ENCODE data around the gene PLXNA1. TPM values are rescaled to one million over a fixed set of nuclear protein-coding genes. Genes with fewer than 3 reads are reported as not detected.

The PLXNA1 gene
- total RNA-seq, 1 donor = 107 TPM

- peak; percentile 42 for DNase-seq (ENCODE audit: insufficient read length, low spot score, missing footprints)
- no peaks in the 10 kb centered on the region for H3K36me3 ChIP-seq (ENCODE audit: insufficient read depth, low read length)
- no peak overlapping the region for H3K27ac ChIP-seq (ENCODE audit: low read depth, low read length)
- peaks cover 20% of the 10 kb centered on the region for H3K4me1 ChIP-seq (ENCODE audit: insufficient read depth, low read length)
- no peaks in the 10 kb centered on the region for H4K20me1 ChIP-seq (ENCODE audit: insufficient read depth, low read length)
- TF ChIP-seq, protein P1, sequence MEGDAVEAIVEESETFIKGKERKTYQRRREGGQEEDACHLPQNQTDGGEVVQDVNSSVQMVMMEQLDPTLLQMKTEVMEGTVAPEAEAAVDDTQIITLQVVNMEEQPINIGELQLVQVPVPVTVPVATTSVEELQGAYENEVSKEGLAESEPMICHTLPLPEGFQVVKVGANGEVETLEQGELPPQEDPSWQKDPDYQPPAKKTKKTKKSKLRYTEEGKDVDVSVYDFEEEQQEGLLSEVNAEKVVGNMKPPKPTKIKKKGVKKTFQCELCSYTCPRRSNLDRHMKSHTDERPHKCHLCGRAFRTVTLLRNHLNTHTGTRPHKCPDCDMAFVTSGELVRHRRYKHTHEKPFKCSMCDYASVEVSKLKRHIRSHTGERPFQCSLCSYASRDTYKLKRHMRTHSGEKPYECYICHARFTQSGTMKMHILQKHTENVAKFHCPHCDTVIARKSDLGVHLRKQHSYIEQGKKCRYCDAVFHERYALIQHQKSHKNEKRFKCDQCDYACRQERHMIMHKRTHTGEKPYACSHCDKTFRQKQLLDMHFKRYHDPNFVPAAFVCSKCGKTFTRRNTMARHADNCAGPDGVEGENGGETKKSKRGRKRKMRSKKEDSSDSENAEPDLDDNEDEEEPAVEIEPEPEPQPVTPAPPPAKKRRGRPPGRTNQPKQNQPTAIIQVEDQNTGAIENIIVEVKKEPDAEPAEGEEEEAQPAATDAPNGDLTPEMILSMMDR (IDR thresholded peaks at IDR 0.05; ENCODE audit: extremely low read depth, low read depth, low read length) = no peak
- H3K27me3 ChIP-seq (ENCODE audit: insufficient read depth, low read length) = no peaks in the 10 kb centered on the region
- H3K79me2 ChIP-seq (ENCODE audit: insufficient read depth, low read length) = no peaks in the 10 kb centered on the region
- H3K4me3 ChIP-seq (ENCODE audit: insufficient read depth, low read length) = no peak overlapping the region
- no peaks in the 10 kb centered on the region for H3K9me3 ChIP-seq (ENCODE audit: low read depth, low read length)
- H2AFZ ChIP-seq (ENCODE audit: low read length) = no peak overlapping the region
- H3K4me2 ChIP-seq (ENCODE audit: insufficient read depth, low read length) = no peak overlapping the region
These were observed 25.9 kb upstream of the PLXNA1 start for GRCh38 chr3:126956866-126957650.

GRCh38 chr3:126957776-126958637 is 24.9 kb upstream of the PLXNA1 start:
- Histone ChIP-seq H3K27ac (ENCODE audit: low read depth, low read length) (no peak overlapping the region), H3K79me2 (ENCODE audit: insufficient read depth, low read length) (no peaks in the 10 kb centered on the region), H3K4me2 (ENCODE audit: insufficient read depth, low read length) (no peak overlapping the region), H3K9me3 (ENCODE audit: low read depth, low read length) (no peaks in the 10 kb centered on the region), H3K4me3 (ENCODE audit: insufficient read depth, low read length) (no peak overlapping the region), H2AFZ (ENCODE audit: low read length) (no peak overlapping the region), H4K20me1 (ENCODE audit: insufficient read depth, low read length) (no peaks in the 10 kb centered on the region), H3K27me3 (ENCODE audit: insufficient read depth, low read length) (no peaks in the 10 kb centered on the region), H3K36me3 (ENCODE audit: insufficient read depth, low read length) (no peaks in the 10 kb centered on the region), H3K4me1 (ENCODE audit: insufficient read depth, low read length) (peaks cover 20% of the 10 kb centered on the region)
- DNase-seq (ENCODE audit: insufficient read length, low spot score, missing footprints) = peak; percentile 74
- TF ChIP-seq, protein P1 (IDR thresholded peaks at IDR 0.05; ENCODE audit: extremely low read depth, low read depth, low read length) = no peak

DNA sequence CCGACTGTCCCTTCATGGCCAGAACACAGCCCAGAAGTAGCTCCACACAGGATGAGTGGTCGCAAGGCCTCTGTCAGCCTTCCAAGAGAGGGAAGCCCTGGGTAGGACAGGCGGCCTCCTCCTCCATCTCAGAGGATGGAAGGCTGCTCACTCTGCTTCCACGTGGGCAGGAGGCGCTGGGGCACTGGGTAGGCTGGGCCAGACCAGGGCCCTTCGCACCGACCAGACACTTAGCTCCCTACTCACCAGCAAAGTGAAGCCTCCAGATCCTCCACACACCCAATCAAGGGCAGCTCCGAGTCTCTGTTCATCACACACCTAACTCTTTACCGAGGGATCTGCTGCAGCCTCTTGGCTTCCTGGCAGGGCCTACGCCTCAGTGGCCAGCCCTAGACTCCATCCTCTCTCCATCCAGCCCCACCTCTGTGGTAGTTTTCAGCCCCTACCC is 24.3 kb upstream of the PLXNA1 start:
- Histone ChIP-seq H3K27me3 (ENCODE audit: insufficient read depth, low read length) (no peaks in the 10 kb centered on the region), H3K9me3 (ENCODE audit: low read depth, low read length) (no peaks in the 10 kb centered on the region), H3K79me2 (ENCODE audit: insufficient read depth, low read length) (no peaks in the 10 kb centered on the region), H3K4me1 (ENCODE audit: insufficient read depth, low read length) (peaks cover 20% of the 10 kb centered on the region), H3K4me2 (ENCODE audit: insufficient read depth, low read length) (no peak overlapping the region), H3K27ac (ENCODE audit: low read depth, low read length) (no peak overlapping the region), H2AFZ (ENCODE audit: low read length) (no peak overlapping the region), H3K4me3 (ENCODE audit: insufficient read depth, low read length) (no peak overlapping the region), H3K36me3 (ENCODE audit: insufficient read depth, low read length) (no peaks in the 10 kb centered on the region), H4K20me1 (ENCODE audit: insufficient read depth, low read length) (no peaks in the 10 kb centered on the region)
- TF ChIP-seq, protein P1 (IDR thresholded peaks at IDR 0.05; ENCODE audit: extremely low read depth, low read depth, low read length) = no peak
- DNase-seq (ENCODE audit: insufficient read length, low spot score, missing footprints) = peak; percentile 54
